Activated B cell treated with CpG ODN at 0.5 μM for 24 hours (primary cell): Measurements from ENCODE around the gene SLC9A3. TPM values are rescaled to one million over a fixed set of nuclear protein-coding genes. Genes with fewer than 3 reads are reported as not detected.

Experiments used
- ATAC-seq: fragments of 200-7000 bp; cut with Tn5 transposase; one replicate; pipeline ENCODE4 v1.10.0; 2021; ENCODE audit warnings: low read depth, mild to moderate bottlenecking, moderate library complexity
- CTCF ChIA-PET: fragments of 350-600 bp; sonication (Branson Sonifier 250); formaldehyde crosslinking; loops from one replicate; lab custom pipeline; 2021; ENCODE audit warnings: antibody characterized with exemption; lab: Charles Lee
- POLR2A ChIA-PET: fragments of 350-600 bp; sonication (Branson Sonifier 250); formaldehyde crosslinking; loops from one replicate; lab custom pipeline; 2021; ENCODE audit warnings: antibody characterized with exemption; lab: Charles Lee
- DNase-seq: peaks from one replicate; pipeline ENCODE4 v3.0.0; 2022
- H3K27ac Mint-ChIP-seq: one replicate; pipeline ENCODE4 v1.8.0; 2020; ENCODE audit warnings: mixed read lengths
- H3K27me3 Mint-ChIP-seq: one replicate; pipeline ENCODE4 v1.8.0; 2021; ENCODE audit warnings: mixed read lengths
- H3K36me3 Mint-ChIP-seq: one replicate; pipeline ENCODE4 v1.8.0; 2021; ENCODE audit warnings: low read depth, mixed read lengths
- H3K4me1 Mint-ChIP-seq: one replicate; pipeline ENCODE4 v1.8.0; 2021; ENCODE audit warnings: mixed read lengths
- H3K4me3 Mint-ChIP-seq: one replicate; pipeline ENCODE4 v1.8.0; 2020; ENCODE audit warnings: mild to moderate bottlenecking, mixed read lengths
- H3K9me3 Mint-ChIP-seq: one replicate; pipeline ENCODE4 v1.8.0; 2020; ENCODE audit warnings: mixed read lengths
- intact Hi-C: fragments of 100-400 bp; cut with micrococcal nuclease; formaldehyde crosslinking; loops from one replicate; pipeline ENCODE4 v1.15.1; 2024
- total RNA-seq: library from RNA; stranded (reverse); gene quantifications from 2 replicates; pipeline ENCODE4 v1.2.3, GENCODE V29; 2022
- TF ChIP-seq, protein P1 (sequence below): fragments of 200-600 bp; IDR thresholded peaks from one replicate; pipeline ENCODE4 v1.8.0; 2022; ENCODE audit warnings: antibody characterized with exemption, mild to moderate bottlenecking

Gene SLC9A3
- total RNA-seq, 1 donor from 2014 or later, result 0.20 TPM

- intact Hi-C loops, result no loop called here
- no peaks in the 10 kb centered on the region for H3K4me1 Mint-ChIP-seq
- ATAC-seq (no peak), DNase-seq (no peak)
- peaks cover 30% of the 10 kb centered on the region for H3K27me3 Mint-ChIP-seq
- ChIA-PET POLR2A (interaction anchor here (0.7 kb wide), 1 partner anchor 51 kb away, joined by 3 read pairs; no protein-coding TSS in a partner anchor), CTCF (no interaction called here)
- no peaks in the 10 kb centered on the region for H3K36me3 Mint-ChIP-seq
- no peak overlapping the region for H3K4me3 Mint-ChIP-seq
- H3K9me3 Mint-ChIP-seq, result peaks cover 2% of the 10 kb centered on the region
- TF ChIP-seq, protein P1, sequence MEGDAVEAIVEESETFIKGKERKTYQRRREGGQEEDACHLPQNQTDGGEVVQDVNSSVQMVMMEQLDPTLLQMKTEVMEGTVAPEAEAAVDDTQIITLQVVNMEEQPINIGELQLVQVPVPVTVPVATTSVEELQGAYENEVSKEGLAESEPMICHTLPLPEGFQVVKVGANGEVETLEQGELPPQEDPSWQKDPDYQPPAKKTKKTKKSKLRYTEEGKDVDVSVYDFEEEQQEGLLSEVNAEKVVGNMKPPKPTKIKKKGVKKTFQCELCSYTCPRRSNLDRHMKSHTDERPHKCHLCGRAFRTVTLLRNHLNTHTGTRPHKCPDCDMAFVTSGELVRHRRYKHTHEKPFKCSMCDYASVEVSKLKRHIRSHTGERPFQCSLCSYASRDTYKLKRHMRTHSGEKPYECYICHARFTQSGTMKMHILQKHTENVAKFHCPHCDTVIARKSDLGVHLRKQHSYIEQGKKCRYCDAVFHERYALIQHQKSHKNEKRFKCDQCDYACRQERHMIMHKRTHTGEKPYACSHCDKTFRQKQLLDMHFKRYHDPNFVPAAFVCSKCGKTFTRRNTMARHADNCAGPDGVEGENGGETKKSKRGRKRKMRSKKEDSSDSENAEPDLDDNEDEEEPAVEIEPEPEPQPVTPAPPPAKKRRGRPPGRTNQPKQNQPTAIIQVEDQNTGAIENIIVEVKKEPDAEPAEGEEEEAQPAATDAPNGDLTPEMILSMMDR, result no peak
- H3K27ac Mint-ChIP-seq, result no peak overlapping the region
These were observed 19.7 kb downstream of the SLC9A3 start for GRCh38 chr5:504326-505154.

- no peak overlapping the region for H3K4me3 Mint-ChIP-seq
- H3K4me1 Mint-ChIP-seq, result no peaks in the 10 kb centered on the region
- intact Hi-C loops, result no loop called here
- no peaks in the 10 kb centered on the region for H3K36me3 Mint-ChIP-seq
- no peak for DNase-seq
- H3K9me3 Mint-ChIP-seq, result peaks cover 2% of the 10 kb centered on the region
- peaks cover 39% of the 10 kb centered on the region for H3K27me3 Mint-ChIP-seq
- POLR2A ChIA-PET, result no interaction called here
- CTCF ChIA-PET, result interaction anchor here (0.7 kb wide), 1 partner anchor 123 kb away, joined by 4 read pairs; no protein-coding TSS in a partner anchor
- TF ChIP-seq, protein P1, result no peak
- H3K27ac Mint-ChIP-seq, result no peak overlapping the region
- ATAC-seq, result no peak
These were observed 21.7 kb downstream of the SLC9A3 start for GRCh38 chr5:502325-503079.

DNA sequence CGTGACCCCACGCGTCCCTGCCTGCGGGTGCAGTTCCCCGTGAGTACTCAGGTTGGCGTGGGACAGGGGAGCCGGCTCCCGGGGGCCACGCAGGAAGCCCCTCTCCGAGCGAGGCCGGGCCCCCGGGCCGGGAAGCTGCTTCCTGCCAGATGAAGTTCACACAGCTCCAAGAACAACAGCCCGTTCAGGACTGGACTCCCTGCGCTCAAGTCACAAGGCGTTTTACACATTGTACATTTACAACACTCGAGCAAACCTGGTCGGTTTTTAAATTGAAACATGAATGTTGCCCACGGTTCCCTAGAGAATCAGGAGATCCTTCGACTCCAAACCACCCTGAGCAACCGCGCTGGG, 22.4 kb downstream of the SLC9A3 start:
- Mint-ChIP-seq H3K36me3 (no peaks in the 10 kb centered on the region), H3K4me1 (no peaks in the 10 kb centered on the region), H3K27me3 (peaks cover 39% of the 10 kb centered on the region), H3K9me3 (peaks cover 2% of the 10 kb centered on the region), H3K27ac (no peak overlapping the region), H3K4me3 (no peak overlapping the region)
- POLR2A ChIA-PET, result no interaction called here
- ATAC-seq (no peak), DNase-seq (no peak)
- TF ChIP-seq, protein P1, result no peak
- CTCF ChIA-PET, result no interaction called here
- intact Hi-C loops, result no loop called here

DNA sequence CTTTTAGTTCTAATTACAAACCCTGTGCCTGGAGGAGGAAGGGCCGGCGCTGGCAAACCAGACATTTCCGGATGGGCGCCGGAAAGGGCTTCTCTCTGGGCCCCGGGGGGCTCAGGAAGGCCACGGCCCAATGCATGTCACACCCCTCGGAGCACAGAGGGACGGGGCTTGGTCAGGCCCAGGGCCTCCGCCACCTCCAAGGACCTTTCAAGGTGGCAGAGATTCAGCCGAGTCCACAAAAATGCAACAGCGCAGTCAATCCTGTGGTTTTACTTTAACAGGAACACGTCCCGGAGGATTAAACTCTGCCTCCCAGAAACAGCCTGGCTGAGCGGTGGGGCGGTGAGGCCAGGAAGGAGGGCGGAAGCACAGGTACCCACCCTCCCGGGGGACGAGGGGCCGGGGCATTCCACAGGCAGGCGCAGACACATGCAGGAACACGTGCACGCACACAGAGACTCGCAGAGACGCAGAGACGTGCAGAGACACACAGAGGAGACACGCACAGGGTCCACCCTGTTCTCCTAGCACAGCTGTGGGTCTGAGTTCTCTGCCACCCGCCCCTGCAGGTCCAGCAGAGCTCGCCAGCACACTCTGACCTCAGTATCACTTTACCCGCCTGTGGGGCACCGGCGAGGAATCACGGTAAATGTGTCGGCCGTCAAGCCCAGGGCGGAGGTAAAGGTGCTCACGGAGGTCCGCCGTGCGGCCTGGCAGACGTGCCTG, 23.0 kb downstream of the SLC9A3 start:
- CTCF ChIA-PET, result no interaction called here
- Mint-ChIP-seq H3K4me3 (no peak overlapping the region), H3K9me3 (peaks cover 2% of the 10 kb centered on the region), H3K27me3 (peaks cover 39% of the 10 kb centered on the region), H3K36me3 (no peaks in the 10 kb centered on the region), H3K27ac (no peak overlapping the region), H3K4me1 (no peaks in the 10 kb centered on the region)
- POLR2A ChIA-PET, result no interaction called here
- no peak for DNase-seq
- TF ChIP-seq, protein P1, result no peak
- intact Hi-C loops, result no loop called here
- no peak for ATAC-seq
